MCF 10A (cell line): ENCODE data around the gene UBA5. TPM values are rescaled to one million over a fixed set of nuclear protein-coding genes. Genes with fewer than 3 reads are reported as not detected.

ENCODE experiments used
- BruUV-seq: library from RNA; stranded (reverse); fragments of 400-500 nt; replicated peaks from 2 replicates; lab custom pipeline; 2021; lab: Mats Ljungman, UMichigan
- CTCF ChIA-PET: fragments of 300-600 bp; sonication (Branson Sonifier 250); formaldehyde crosslinking; extraction: SDS; loops from one replicate; lab custom pipeline; 2021; ENCODE audit warnings: antibody characterized with exemption, inconsistent platforms; lab: Yijun Ruan, JAX
- POLR2A ChIA-PET: fragments of 300-600, 350-650 bp; sonication (Branson Sonifier 250); formaldehyde crosslinking; extraction: SDS; loops from one replicate; lab custom pipeline; 2020; ENCODE audit warnings: antibody characterized with exemption, inconsistent platforms; lab: Yijun Ruan, JAX
- DNase-seq: peaks from one replicate; pipeline ENCODE4 v3.0.0-alpha.2; 2018; ENCODE audit not compliant: unreplicated experiment
- H3K27ac Mint-ChIP-seq: one replicate; pipeline ENCODE4 v1.8.0; 2022; ENCODE audit warnings: mild to moderate bottlenecking, low read depth, mixed read lengths; ENCODE audit not compliant: unreplicated experiment
- H3K27me3 Mint-ChIP-seq: one replicate; pipeline ENCODE4 v1.8.0; 2022; ENCODE audit warnings: mixed read lengths; ENCODE audit not compliant: insufficient read depth, unreplicated experiment
- H3K36me3 Mint-ChIP-seq: one replicate; pipeline ENCODE4 v1.8.0; 2022; ENCODE audit warnings: mild to moderate bottlenecking, moderate library complexity, mixed read lengths; ENCODE audit not compliant: insufficient read depth, unreplicated experiment
- H3K4me1 Mint-ChIP-seq: one replicate; pipeline ENCODE4 v1.8.0; 2022; ENCODE audit warnings: mixed read lengths; ENCODE audit not compliant: insufficient read depth, unreplicated experiment
- H3K4me3 Mint-ChIP-seq: one replicate; pipeline ENCODE4 v1.8.0; 2022; ENCODE audit warnings: mild to moderate bottlenecking, moderate library complexity, mixed read lengths; ENCODE audit not compliant: unreplicated experiment
- H3K9me3 Mint-ChIP-seq: one replicate; pipeline ENCODE4 v1.8.0; 2022; ENCODE audit warnings: mixed read lengths; ENCODE audit not compliant: unreplicated experiment
- intact Hi-C: fragments of 100-400 bp; cut with micrococcal nuclease; formaldehyde crosslinking; loops from 2 replicates; pipeline ENCODE4 v1.14.1; 2022
- total RNA-seq: library from RNA; stranded (reverse); gene quantifications from 2 replicates; pipeline ENCODE4 v1.2.3, GENCODE V29; 2022
- TF ChIP-seq, protein P1 (sequence below): fragments of 200-600 bp; IDR thresholded peaks from one replicate; pipeline ENCODE4 v1.8.0; 2022; ENCODE audit warnings: antibody characterized with exemption, mild to moderate bottlenecking; ENCODE audit not compliant: unreplicated experiment

The UBA5 gene
- total RNA-seq, 1 experiment from 2014 or later = 47.7 TPM

DNA sequence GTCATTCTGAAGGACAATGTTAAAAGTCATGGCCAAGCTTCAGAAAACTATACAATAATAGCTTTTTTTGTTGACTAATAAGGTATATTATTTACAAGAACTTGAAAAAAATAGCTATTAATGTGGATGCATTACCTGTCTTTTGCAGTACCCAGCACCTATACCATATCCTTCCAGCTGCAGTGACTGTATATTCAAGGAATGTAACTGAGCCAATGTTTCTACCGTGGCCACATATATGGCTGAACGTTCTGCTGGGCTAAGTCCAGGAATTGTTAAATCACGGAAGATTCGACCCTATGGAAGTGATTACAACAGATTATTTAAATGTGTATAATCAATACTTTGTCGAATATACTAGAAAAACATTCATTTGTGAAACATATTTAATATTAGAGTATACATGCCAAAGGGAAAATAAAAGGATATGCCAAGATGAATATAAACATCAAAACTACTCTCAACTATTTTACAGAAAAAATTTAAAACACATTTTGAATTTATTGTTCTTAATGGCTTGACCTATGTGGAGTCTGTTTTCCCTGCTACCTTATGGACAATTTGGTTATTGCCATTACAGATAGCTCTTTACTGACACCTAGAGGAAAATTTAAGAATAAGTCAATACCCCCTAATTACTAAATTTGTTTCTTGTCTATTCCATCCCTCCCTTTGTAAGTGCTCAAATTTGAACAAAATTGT lies 18.1 kb upstream of the UBA5 start:
- DNase-seq = peak; percentile 58
- Mint-ChIP-seq H3K36me3 (peaks cover 14% of the 10 kb centered on the region), H3K4me3 (no peak overlapping the region), H3K9me3 (no peaks in the 10 kb centered on the region), H3K4me1 (peaks cover 11% of the 10 kb centered on the region), H3K27ac (no peak overlapping the region), H3K27me3 (no peaks in the 10 kb centered on the region)
- no TSS peak for BruUV-seq
- intact Hi-C loops = loop anchor here (1.0 to 5.0 kb wide), 3 partner anchors 106 to 289 kb away; partner anchors contain the start of gene DNAJC13
- TF ChIP-seq, protein P1, sequence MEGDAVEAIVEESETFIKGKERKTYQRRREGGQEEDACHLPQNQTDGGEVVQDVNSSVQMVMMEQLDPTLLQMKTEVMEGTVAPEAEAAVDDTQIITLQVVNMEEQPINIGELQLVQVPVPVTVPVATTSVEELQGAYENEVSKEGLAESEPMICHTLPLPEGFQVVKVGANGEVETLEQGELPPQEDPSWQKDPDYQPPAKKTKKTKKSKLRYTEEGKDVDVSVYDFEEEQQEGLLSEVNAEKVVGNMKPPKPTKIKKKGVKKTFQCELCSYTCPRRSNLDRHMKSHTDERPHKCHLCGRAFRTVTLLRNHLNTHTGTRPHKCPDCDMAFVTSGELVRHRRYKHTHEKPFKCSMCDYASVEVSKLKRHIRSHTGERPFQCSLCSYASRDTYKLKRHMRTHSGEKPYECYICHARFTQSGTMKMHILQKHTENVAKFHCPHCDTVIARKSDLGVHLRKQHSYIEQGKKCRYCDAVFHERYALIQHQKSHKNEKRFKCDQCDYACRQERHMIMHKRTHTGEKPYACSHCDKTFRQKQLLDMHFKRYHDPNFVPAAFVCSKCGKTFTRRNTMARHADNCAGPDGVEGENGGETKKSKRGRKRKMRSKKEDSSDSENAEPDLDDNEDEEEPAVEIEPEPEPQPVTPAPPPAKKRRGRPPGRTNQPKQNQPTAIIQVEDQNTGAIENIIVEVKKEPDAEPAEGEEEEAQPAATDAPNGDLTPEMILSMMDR = peak; percentile 54
- ChIA-PET CTCF (interaction anchor here (0.6 to 6.8 kb wide), 30 partner anchors 8 to 1004 kb away, joined by 3 to 284 read pairs (median 6); partner anchors contain the start of genes ACAD11 and UBA5), POLR2A (interaction anchor here (0.7 to 2.3 kb wide), 5 partner anchors 17 to 108 kb away, joined by 3 to 9 read pairs (median 3); partner anchors contain the start of gene ACAD11)

DNA sequence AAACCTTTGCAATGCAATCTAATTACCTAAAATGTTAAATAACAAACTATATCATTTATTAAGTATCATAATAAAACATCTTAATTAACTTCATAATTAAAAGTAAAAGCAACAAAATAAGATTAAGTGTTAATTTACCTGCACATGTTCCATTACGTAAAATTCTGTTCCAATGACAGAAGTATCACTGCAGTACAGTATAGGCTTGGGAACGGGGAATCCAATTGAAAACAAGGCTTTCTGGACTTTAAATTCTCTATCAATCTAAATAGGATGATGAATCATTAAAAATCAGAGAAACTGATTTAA lies 17.6 kb upstream of the UBA5 start:
- Mint-ChIP-seq H3K27me3 (no peaks in the 10 kb centered on the region), H3K27ac (no peak overlapping the region), H3K4me3 (no peak overlapping the region), H3K9me3 (no peaks in the 10 kb centered on the region), H3K4me1 (peaks cover 6% of the 10 kb centered on the region), H3K36me3 (peaks cover 14% of the 10 kb centered on the region)
- CTCF ChIA-PET = interaction anchor here (0.8 to 6.8 kb wide), 25 partner anchors 11 to 290 kb away, joined by 3 to 284 read pairs (median 6); partner anchors contain the start of genes ACAD11 and UBA5
- TF ChIP-seq, protein P1 = no peak
- BruUV-seq = no TSS peak
- POLR2A ChIA-PET = interaction anchor here (0.8 to 2.3 kb wide), 4 partner anchors 17 to 108 kb away, joined by 3 to 9 read pairs (median 4); partner anchors contain the start of gene ACAD11
- DNase-seq = no peak
- intact Hi-C loops = loop anchor here (1.0 to 5.0 kb wide), 3 partner anchors 106 to 290 kb away; partner anchors contain the start of gene DNAJC13

DNA sequence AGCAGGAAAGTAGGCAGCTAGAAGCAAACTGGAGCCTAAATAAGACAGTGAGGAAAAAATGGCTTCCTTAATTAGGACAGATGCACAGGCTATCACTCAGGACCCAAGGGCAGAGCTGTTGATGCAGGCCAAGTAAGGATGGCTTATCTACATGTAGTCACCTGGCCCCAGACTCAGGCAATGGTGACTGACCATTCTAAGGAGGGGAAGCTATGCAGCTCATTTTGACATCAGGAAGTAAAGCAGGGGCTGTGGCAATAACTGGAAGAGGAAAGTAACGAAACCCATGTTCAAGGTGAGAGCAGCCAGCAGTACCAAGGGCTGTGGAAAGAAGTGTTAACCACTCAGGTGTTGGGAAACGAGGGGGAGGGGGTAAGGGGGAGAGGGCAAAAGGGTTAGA lies 16.8 kb upstream of the UBA5 start:
- ChIA-PET POLR2A (interaction anchor here (0.7 to 2.3 kb wide), 3 partner anchors 74 to 107 kb away, joined by 4 to 9 read pairs (median 4); no protein-coding TSS in a partner anchor), CTCF (interaction anchor here (0.6 to 6.8 kb wide), 24 partner anchors 10 to 296 kb away, joined by 3 to 284 read pairs (median 6); partner anchors contain the start of genes ACAD11 and UBA5)
- no TSS peak for BruUV-seq
- Mint-ChIP-seq H3K27me3 (no peaks in the 10 kb centered on the region), H3K27ac (no peak overlapping the region), H3K9me3 (no peaks in the 10 kb centered on the region), H3K4me1 (peaks cover 6% of the 10 kb centered on the region), H3K4me3 (no peak overlapping the region), H3K36me3 (peaks cover 14% of the 10 kb centered on the region)
- no peak for DNase-seq
- intact Hi-C loops = loop anchor here (2.0 to 5.0 kb wide), 2 partner anchors 226 to 291 kb away; partner anchors contain the start of gene DNAJC13
- TF ChIP-seq, protein P1 = no peak

DNA sequence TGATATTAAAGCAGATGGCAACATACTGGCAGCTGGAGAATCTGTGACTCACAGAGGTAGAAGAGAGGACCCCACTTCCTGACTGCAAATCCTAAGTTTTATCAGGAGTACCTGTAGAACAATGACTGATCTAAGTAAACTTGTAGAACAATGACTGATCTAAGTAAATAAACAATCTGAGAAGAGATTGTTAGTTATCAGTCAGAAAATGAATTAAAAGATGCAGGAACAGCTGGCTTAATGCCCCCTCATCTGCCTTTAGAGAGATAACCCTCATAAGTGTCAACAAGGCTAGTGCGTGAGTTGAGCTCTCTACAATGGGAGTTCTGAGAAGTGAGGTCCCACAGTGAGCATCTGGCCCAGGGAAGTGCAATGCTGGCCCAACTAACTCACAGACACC lies 15.1 kb upstream of the UBA5 start:
- H3K9me3 Mint-ChIP-seq = no peaks in the 10 kb centered on the region
- POLR2A ChIA-PET = interaction anchor here (0.8 to 1.0 kb wide), 3 partner anchors 9 to 16 kb away, joined by 3 to 6 read pairs (median 3); partner anchors contain the start of gene UBA5
- CTCF ChIA-PET = interaction anchor here (0.8 to 4.6 kb wide), 2 partner anchors 109 to 296 kb away, joined by 5 to 60 read pairs; no protein-coding TSS in a partner anchor
- no peak overlapping the region for H3K27ac Mint-ChIP-seq
- TF ChIP-seq, protein P1 = no peak
- no TSS peak for BruUV-seq
- H3K4me1 Mint-ChIP-seq = peaks cover 6% of the 10 kb centered on the region
- no peak overlapping the region for H3K4me3 Mint-ChIP-seq
- no peak for DNase-seq
- no peaks in the 10 kb centered on the region for H3K27me3 Mint-ChIP-seq
- intact Hi-C loops = no loop called here
- H3K36me3 Mint-ChIP-seq = peaks cover 6% of the 10 kb centered on the region
